Liver (tissue), 3 donors: ENCODE results near the gene CPNE5.

Experiments used
- GABPA ChIP-seq, 2 donors: IDR thresholded peaks in 1 of 2; conservative IDR thresholded peaks in 1 of 2; 2 replicates each; pipeline ENCODE4 v1.6.1; 2016; ENCODE audit warnings: antibody characterized with exemption in 2 of 2, mild to moderate bottlenecking in 1 of 2, moderate library complexity in 1 of 2
- HNF4G ChIP-seq: IDR thresholded peaks from 2 replicates; pipeline ENCODE4 v1.6.1; 2016; ENCODE audit warnings: antibody characterized with exemption
- JUND ChIP-seq, 2 donors: IDR thresholded peaks; 2 replicates each; pipeline ENCODE4 v1.6.1; 2016; ENCODE audit warnings: antibody characterized with exemption in 2 of 2
- NR2F2 ChIP-seq: IDR thresholded peaks from 2 replicates; pipeline ENCODE4 v1.6.1; 2016; ENCODE audit warnings: antibody characterized with exemption
- RAD21 ChIP-seq, 2 donors: IDR thresholded peaks; 2 replicates each; pipeline ENCODE4 v1.6.1; 2016; ENCODE audit warnings: antibody characterized with exemption in 2 of 2, mild to moderate bottlenecking in 2 of 2
- RXRA ChIP-seq, 2 donors: IDR thresholded peaks; 2 replicates each; pipeline ENCODE4 v1.6.1; 2017 to 2018; ENCODE audit warnings: antibody characterized with exemption in 2 of 2, mild to moderate bottlenecking in 1 of 2
- SP1 ChIP-seq: IDR thresholded peaks from 2 replicates; pipeline ENCODE4 v1.6.1; 2018; ENCODE audit warnings: antibody characterized with exemption, mild to moderate bottlenecking
- TAF1 ChIP-seq: conservative IDR thresholded peaks from 2 replicates; pipeline ENCODE4 v1.6.1; 2016; ENCODE audit warnings: antibody characterized with exemption, mild to moderate bottlenecking
- YY1 ChIP-seq: IDR thresholded peaks from 2 replicates; pipeline ENCODE4 v1.6.1; 2016; ENCODE audit warnings: antibody characterized with exemption, mild to moderate bottlenecking
- TF ChIP-seq, protein P1 (sequence below): IDR thresholded peaks from 2 replicates; pipeline ENCODE4 v1.6.1; 2016; ENCODE audit warnings: antibody characterized with exemption, mild to moderate bottlenecking
- TF ChIP-seq, protein P2 (sequence below): fragments of 150-350 bp; IDR thresholded peaks from 2 replicates; pipeline ENCODE4 v1.5.1; 2017; ENCODE audit warnings: improper control_type of control experiment, low read depth, low read length; ENCODE audit not compliant: missing input control
- TF ChIP-seq, protein P3 (sequence below): IDR thresholded peaks from 2 replicates; pipeline ENCODE4 v1.6.1; 2016; ENCODE audit warnings: antibody characterized with exemption
- TF ChIP-seq, protein P4 (sequence below): IDR thresholded peaks from 2 replicates; pipeline ENCODE4 v1.6.1; 2016; ENCODE audit warnings: antibody characterized with exemption
- TF ChIP-seq, protein P5 (sequence below): IDR thresholded peaks from 2 replicates; pipeline ENCODE4 v1.6.1; 2016; ENCODE audit warnings: antibody characterized with exemption
- donor health status: healthy.
- donor health status: healthy.

DNA sequence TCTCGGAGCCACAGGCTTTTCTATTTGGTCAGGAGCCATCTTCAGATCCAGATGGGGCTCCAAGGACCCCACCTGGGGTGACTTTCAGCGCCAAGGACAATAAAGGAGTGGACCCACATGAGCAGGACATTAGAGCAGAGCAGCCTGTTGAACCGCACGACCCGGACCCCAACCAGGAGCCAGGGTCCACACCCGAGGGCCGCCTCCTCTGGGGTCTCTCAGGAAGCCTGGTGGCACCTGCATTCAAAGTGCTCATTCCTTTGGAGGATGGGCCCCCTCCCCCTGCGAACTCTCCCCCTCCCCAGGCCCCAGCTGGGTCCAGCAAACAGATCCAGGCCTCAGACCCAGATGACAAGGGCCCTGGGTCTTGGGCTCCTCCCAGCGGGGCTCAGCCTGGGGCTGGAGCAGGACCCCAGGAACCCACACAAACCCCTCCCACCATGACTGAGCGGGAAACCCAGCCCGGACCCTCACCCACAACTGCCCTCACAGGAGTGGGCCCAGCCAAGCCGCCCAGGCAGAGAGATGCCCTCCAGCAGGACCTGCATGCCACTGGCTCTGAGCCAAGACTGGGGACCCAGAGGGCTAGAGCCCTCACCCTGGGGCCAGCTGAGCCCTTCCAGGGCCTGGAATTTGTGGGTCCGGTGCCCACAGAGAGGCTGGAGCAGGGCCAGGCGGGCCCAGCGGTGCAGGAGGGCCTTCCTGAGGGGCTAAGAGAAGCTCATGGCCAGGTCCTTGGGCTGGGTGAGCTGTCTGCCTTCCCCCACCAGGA lies 117.7 kb downstream of the CPNE5 start:
- TF ChIP-seq, protein P1, sequence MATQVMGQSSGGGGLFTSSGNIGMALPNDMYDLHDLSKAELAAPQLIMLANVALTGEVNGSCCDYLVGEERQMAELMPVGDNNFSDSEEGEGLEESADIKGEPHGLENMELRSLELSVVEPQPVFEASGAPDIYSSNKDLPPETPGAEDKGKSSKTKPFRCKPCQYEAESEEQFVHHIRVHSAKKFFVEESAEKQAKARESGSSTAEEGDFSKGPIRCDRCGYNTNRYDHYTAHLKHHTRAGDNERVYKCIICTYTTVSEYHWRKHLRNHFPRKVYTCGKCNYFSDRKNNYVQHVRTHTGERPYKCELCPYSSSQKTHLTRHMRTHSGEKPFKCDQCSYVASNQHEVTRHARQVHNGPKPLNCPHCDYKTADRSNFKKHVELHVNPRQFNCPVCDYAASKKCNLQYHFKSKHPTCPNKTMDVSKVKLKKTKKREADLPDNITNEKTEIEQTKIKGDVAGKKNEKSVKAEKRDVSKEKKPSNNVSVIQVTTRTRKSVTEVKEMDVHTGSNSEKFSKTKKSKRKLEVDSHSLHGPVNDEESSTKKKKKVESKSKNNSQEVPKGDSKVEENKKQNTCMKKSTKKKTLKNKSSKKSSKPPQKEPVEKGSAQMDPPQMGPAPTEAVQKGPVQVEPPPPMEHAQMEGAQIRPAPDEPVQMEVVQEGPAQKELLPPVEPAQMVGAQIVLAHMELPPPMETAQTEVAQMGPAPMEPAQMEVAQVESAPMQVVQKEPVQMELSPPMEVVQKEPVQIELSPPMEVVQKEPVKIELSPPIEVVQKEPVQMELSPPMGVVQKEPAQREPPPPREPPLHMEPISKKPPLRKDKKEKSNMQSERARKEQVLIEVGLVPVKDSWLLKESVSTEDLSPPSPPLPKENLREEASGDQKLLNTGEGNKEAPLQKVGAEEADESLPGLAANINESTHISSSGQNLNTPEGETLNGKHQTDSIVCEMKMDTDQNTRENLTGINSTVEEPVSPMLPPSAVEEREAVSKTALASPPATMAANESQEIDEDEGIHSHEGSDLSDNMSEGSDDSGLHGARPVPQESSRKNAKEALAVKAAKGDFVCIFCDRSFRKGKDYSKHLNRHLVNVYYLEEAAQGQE = no peak
- TF ChIP-seq, protein P2, sequence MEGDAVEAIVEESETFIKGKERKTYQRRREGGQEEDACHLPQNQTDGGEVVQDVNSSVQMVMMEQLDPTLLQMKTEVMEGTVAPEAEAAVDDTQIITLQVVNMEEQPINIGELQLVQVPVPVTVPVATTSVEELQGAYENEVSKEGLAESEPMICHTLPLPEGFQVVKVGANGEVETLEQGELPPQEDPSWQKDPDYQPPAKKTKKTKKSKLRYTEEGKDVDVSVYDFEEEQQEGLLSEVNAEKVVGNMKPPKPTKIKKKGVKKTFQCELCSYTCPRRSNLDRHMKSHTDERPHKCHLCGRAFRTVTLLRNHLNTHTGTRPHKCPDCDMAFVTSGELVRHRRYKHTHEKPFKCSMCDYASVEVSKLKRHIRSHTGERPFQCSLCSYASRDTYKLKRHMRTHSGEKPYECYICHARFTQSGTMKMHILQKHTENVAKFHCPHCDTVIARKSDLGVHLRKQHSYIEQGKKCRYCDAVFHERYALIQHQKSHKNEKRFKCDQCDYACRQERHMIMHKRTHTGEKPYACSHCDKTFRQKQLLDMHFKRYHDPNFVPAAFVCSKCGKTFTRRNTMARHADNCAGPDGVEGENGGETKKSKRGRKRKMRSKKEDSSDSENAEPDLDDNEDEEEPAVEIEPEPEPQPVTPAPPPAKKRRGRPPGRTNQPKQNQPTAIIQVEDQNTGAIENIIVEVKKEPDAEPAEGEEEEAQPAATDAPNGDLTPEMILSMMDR = no peak
- TF ChIP-seq YY1 (no peak), JUND (IDR thresholded peaks at IDR 0.05) (no peak), RAD21 (IDR thresholded peaks at IDR 0.05) (no peak), TAF1 (no peak), GABPA (IDR thresholded peaks at IDR 0.05 in 1 of 2, conservative IDR thresholded peaks at IDR 0.05 in 1 of 2) (no peak), RXRA (IDR thresholded peaks at IDR 0.05) (no peak), NR2F2 (no peak), HNF4G (no peak), SP1 (no peak)
- TF ChIP-seq, protein P3, sequence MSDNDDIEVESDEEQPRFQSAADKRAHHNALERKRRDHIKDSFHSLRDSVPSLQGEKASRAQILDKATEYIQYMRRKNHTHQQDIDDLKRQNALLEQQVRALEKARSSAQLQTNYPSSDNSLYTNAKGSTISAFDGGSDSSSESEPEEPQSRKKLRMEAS = no peak
- TF ChIP-seq, protein P4, sequence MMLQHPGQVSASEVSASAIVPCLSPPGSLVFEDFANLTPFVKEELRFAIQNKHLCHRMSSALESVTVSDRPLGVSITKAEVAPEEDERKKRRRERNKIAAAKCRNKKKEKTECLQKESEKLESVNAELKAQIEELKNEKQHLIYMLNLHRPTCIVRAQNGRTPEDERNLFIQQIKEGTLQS = no peak
- TF ChIP-seq, protein P5, sequence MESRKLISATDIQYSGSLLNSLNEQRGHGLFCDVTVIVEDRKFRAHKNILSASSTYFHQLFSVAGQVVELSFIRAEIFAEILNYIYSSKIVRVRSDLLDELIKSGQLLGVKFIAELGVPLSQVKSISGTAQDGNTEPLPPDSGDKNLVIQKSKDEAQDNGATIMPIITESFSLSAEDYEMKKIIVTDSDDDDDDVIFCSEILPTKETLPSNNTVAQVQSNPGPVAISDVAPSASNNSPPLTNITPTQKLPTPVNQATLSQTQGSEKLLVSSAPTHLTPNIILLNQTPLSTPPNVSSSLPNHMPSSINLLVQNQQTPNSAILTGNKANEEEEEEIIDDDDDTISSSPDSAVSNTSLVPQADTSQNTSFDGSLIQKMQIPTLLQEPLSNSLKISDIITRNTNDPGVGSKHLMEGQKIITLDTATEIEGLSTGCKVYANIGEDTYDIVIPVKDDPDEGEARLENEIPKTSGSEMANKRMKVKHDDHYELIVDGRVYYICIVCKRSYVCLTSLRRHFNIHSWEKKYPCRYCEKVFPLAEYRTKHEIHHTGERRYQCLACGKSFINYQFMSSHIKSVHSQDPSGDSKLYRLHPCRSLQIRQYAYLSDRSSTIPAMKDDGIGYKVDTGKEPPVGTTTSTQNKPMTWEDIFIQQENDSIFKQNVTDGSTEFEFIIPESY = no peak
